Astrocyte (in vitro differentiated cells and primary cell): Measurements from ENCODE around the gene TEX50. TPM values are rescaled to one million over a fixed set of nuclear protein-coding genes. Genes with fewer than 3 reads are reported as not detected.
"Not testable (repeated sequence)": the region's sequence is repeated elsewhere in the genome, so short reads cannot be mapped to it uniquely, and the experiment has no call there.

Source experiments
- DNase-seq: peaks from one replicate; pipeline ENCODE4 v3.0.0-alpha.2; 2010; ENCODE audit warnings: low read depth
- FAIRE-seq: peaks from 2 replicates; lab custom pipeline; 2011; peaks lifted over from hg19 to GRCh38; lab: Jason Lieb, UNC
- H2AFZ ChIP-seq: 2 replicates; pipeline ENCODE4 v1.6.0; 2012; ENCODE audit warnings: low read depth, low read length, inconsistent platforms
- H3K27ac ChIP-seq: 2 replicates; pipeline ENCODE4 v1.5.1; 2011; ENCODE audit warnings: low read depth, low read length, inconsistent platforms
- H3K27me3 ChIP-seq: 2 replicates; pipeline ENCODE4 v1.6.0; 2011; ENCODE audit warnings: low read length, inconsistent platforms; ENCODE audit not compliant: insufficient read depth
- H3K36me3 ChIP-seq: 2 replicates; pipeline ENCODE4 v1.5.1; 2011; ENCODE audit warnings: low read length, inconsistent platforms; ENCODE audit not compliant: insufficient read depth
- H3K4me1 ChIP-seq: 2 replicates; pipeline ENCODE4 v1.5.1; 2011; ENCODE audit warnings: low read length, inconsistent platforms; ENCODE audit not compliant: insufficient read depth
- H3K4me2 ChIP-seq: 2 replicates; pipeline ENCODE4 v1.6.0; 2012; ENCODE audit warnings: low read length, inconsistent platforms
- H3K4me3 ChIP-seq: 2 replicates; pipeline ENCODE4 v1.5.1; 2011; ENCODE audit warnings: low read depth, mild to moderate bottlenecking, low read length, inconsistent platforms; ENCODE audit not compliant: insufficient read depth
- H3K79me2 ChIP-seq: 2 replicates; pipeline ENCODE4 v1.6.0; 2012; ENCODE audit warnings: mild to moderate bottlenecking, low read length, inconsistent platforms; ENCODE audit not compliant: insufficient read depth
- H3K9ac ChIP-seq: 2 replicates; pipeline ENCODE4 v1.6.0; 2012; ENCODE audit warnings: mild to moderate bottlenecking, low read length, inconsistent platforms
- H3K9me3 ChIP-seq: 2 replicates; pipeline ENCODE4 v1.5.1; 2012; ENCODE audit warnings: low read depth, mild to moderate bottlenecking, low read length, inconsistent platforms; ENCODE audit not compliant: insufficient read depth
- H4K20me1 ChIP-seq: 2 replicates; pipeline ENCODE4 v1.6.0; 2012; ENCODE audit warnings: low read length, inconsistent platforms; ENCODE audit not compliant: insufficient read depth
- H3K27ac Mint-ChIP-seq: one replicate; pipeline ENCODE4 v1.8.0; 2021; ENCODE audit warnings: mild to moderate bottlenecking, mixed read lengths; ENCODE audit not compliant: unreplicated experiment
- H3K27me3 Mint-ChIP-seq: one replicate; pipeline ENCODE4 v1.8.0; 2021; ENCODE audit warnings: low read depth, mixed read lengths; ENCODE audit not compliant: unreplicated experiment
- H3K36me3 Mint-ChIP-seq: one replicate; pipeline ENCODE4 v1.8.0; 2021; ENCODE audit warnings: low read depth, mixed read lengths; ENCODE audit not compliant: unreplicated experiment
- H3K4me1 Mint-ChIP-seq: one replicate; pipeline ENCODE4 v1.8.0; 2021; ENCODE audit warnings: low read depth, mixed read lengths; ENCODE audit not compliant: unreplicated experiment
- H3K4me3 Mint-ChIP-seq: one replicate; pipeline ENCODE4 v1.8.0; 2021; ENCODE audit warnings: mild to moderate bottlenecking, moderate library complexity, mixed read lengths; ENCODE audit not compliant: unreplicated experiment
- H3K9me3 Mint-ChIP-seq: one replicate; pipeline ENCODE4 v1.8.0; 2021; ENCODE audit warnings: mild to moderate bottlenecking, mixed read lengths; ENCODE audit not compliant: unreplicated experiment
- CTCF ChIP-seq: IDR thresholded peaks from 2 replicates; pipeline ENCODE4 v1.5.1; 2011; ENCODE audit warnings: low read depth, mild to moderate bottlenecking, inconsistent platforms, low read length, moderate library complexity; ENCODE audit not compliant: insufficient read depth
- EZH2 ChIP-seq: IDR thresholded peaks from 2 replicates; pipeline ENCODE4 v1.6.1; 2012; ENCODE audit warnings: mild to moderate bottlenecking, low read length, inconsistent platforms; ENCODE audit not compliant: insufficient read depth
- total RNA-seq: library from RNA; stranded (reverse); gene quantifications from 2 replicates; pipeline ENCODE4 v1.2.1, GENCODE V29; 2021

TEX50 gene
- total RNA-seq, 1 donor from 2014 or later: not detected

- FAIRE-seq: no peak
Measured at GRCh38 chr1:173666646-173667045, 31.5 kb downstream of the TEX50 start.

GRCh38 chr1:173669491-173669941 is 34.4 kb downstream of the TEX50 start, which contains the start of gene ANKRD45:
Gene ANKRD45, minus strand, starts transcription at chr1:173669851. Its CDS starts 10,433 bp downstream, at chr1:173659418.
- Histone ChIP-seq H3K4me1 (peaks cover 4% of the 10 kb centered on the region), H3K9me3 (no peaks in the 10 kb centered on the region), H3K79me2 (no peaks in the 10 kb centered on the region), H3K27ac (no peak within 1 kb of the TSS), H2AFZ (peak within 1 kb of the TSS; percentile 85), H3K4me2 (peak within 1 kb of the TSS; percentile 91), H3K36me3 (no peaks in the 10 kb centered on the region), H3K9ac (peak within 1 kb of the TSS; percentile 54), H3K27me3 (no peaks in the 10 kb centered on the region), H3K4me3 (peak within 1 kb of the TSS; percentile 57), H4K20me1 (no peaks in the 10 kb centered on the region)
- peak within 1 kb of the TSS; percentile 92 for H3K27ac Mint-ChIP-seq
- TF ChIP-seq CTCF (no peak), EZH2 (no peak)
- H3K4me1 Mint-ChIP-seq: peaks cover 22% of the 10 kb centered on the region
- no peaks in the 10 kb centered on the region for H3K27me3 Mint-ChIP-seq
- FAIRE-seq (no peak), DNase-seq (peak; percentile 36)
- H3K9me3 Mint-ChIP-seq: no peaks in the 10 kb centered on the region
- H3K36me3 Mint-ChIP-seq: peaks cover 5% of the 10 kb centered on the region
- H3K4me3 Mint-ChIP-seq: peak within 1 kb of the TSS; percentile 84

More at GRCh38 chr1:173666646-173667045, 31.5 kb downstream of the TEX50 start:
- Mint-ChIP-seq H3K4me3 (no peak overlapping the region), H3K27ac (peak overlapping the region; percentile 75), H3K4me1 (peaks cover 33% of the 10 kb centered on the region), H3K27me3 (no peaks in the 10 kb centered on the region), H3K36me3 (peaks cover 9% of the 10 kb centered on the region), H3K9me3 (peaks cover 2% of the 10 kb centered on the region)
- H3K79me2 ChIP-seq: no peaks in the 10 kb centered on the region
- H3K4me2 ChIP-seq: no peak overlapping the region
- H3K27me3 ChIP-seq: no peaks in the 10 kb centered on the region
- H3K9me3 ChIP-seq: no peaks in the 10 kb centered on the region
- no peak overlapping the region for H3K27ac ChIP-seq
- no peak overlapping the region for H3K4me3 ChIP-seq
- H3K9ac ChIP-seq: no peak overlapping the region
- peak; percentile 1 for DNase-seq
- H2AFZ ChIP-seq: no peak overlapping the region
- no peaks in the 10 kb centered on the region for H3K36me3 ChIP-seq
- peaks cover 4% of the 10 kb centered on the region for H3K4me1 ChIP-seq
- no peak for TF ChIP-seq EZH2
- TF ChIP-seq CTCF: no peak
- H4K20me1 ChIP-seq: no peaks in the 10 kb centered on the region

GRCh38 chr1:173674496-173674895 is 39.4 kb downstream of the TEX50 start:
- H3K4me2 ChIP-seq: not testable (repeated sequence)
- peaks cover 11% of the 10 kb centered on the region for H3K4me1 Mint-ChIP-seq

GRCh38 chr1:173680152-173680551 is 45.0 kb downstream of the TEX50 start:
- not testable (repeated sequence) for H3K9ac ChIP-seq, H3K4me2 ChIP-seq, H3K4me1 ChIP-seq, H3K79me2 ChIP-seq, H3K27ac ChIP-seq, H3K36me3 ChIP-seq, H3K4me1 Mint-ChIP-seq, FAIRE-seq, H3K27me3 Mint-ChIP-seq, H3K9me3 ChIP-seq, H2AFZ ChIP-seq, H3K27ac Mint-ChIP-seq, H4K20me1 ChIP-seq, H3K9me3 Mint-ChIP-seq, H3K27me3 ChIP-seq, DNase-seq, H3K4me3 Mint-ChIP-seq, H3K4me3 ChIP-seq
- H3K36me3 Mint-ChIP-seq: peaks cover 12% of the 10 kb centered on the region

More at GRCh38 chr1:173674496-173674895, 39.4 kb downstream of the TEX50 start:
- not testable (repeated sequence) for H4K20me1 ChIP-seq, FAIRE-seq, H3K27me3 ChIP-seq, H3K9me3 Mint-ChIP-seq, DNase-seq, H3K9ac ChIP-seq, H3K9me3 ChIP-seq, H3K27ac Mint-ChIP-seq, H3K4me3 ChIP-seq, H3K79me2 ChIP-seq, H3K36me3 ChIP-seq, H2AFZ ChIP-seq, H3K4me1 ChIP-seq, H3K4me3 Mint-ChIP-seq, H3K27ac ChIP-seq, H3K27me3 Mint-ChIP-seq
- H3K36me3 Mint-ChIP-seq: peaks cover 14% of the 10 kb centered on the region
